Natural killer cell (primary cell): Measurements from ENCODE around the gene ASAP2. TPM values are rescaled to one million over a fixed set of nuclear protein-coding genes. Genes with fewer than 3 reads are reported as not detected.

Experiments
- ATAC-seq, 3 donors: fragments of 150-1000 bp in 2 of 3; fragments of 200-7000 bp in 1 of 3; cut with Tn5 transposase; 1 replicate in 1 of 3; 2 replicates in 2 of 3; pipeline ENCODE4 v1.10.0; 2021; ENCODE audit warnings: mild to moderate bottlenecking in 2 of 3, moderate library complexity in 2 of 3
- DNase-seq, 2 donors: peaks; one replicate each; pipeline versions ENCODE4 v3.0.0 to v3.0.0-alpha.2; 2013 to 2021; ENCODE audit warnings: mixed read lengths in 1 of 2
- H3K27ac ChIP-seq: one replicate; pipeline ENCODE4 v1.5.1; 2013; ENCODE audit warnings: mild to moderate bottlenecking, low read length
- H3K27me3 ChIP-seq: one replicate; pipeline ENCODE4 v1.6.1; 2013; ENCODE audit warnings: low read length; ENCODE audit not compliant: control insufficient read depth, insufficient read depth
- H3K36me3 ChIP-seq: one replicate; pipeline ENCODE4 v1.6.1; 2013; ENCODE audit warnings: low read length; ENCODE audit not compliant: control insufficient read depth, insufficient read depth
- H3K4me1 ChIP-seq: one replicate; pipeline ENCODE4 v1.6.1; 2013; ENCODE audit warnings: low read length; ENCODE audit not compliant: control insufficient read depth, insufficient read depth
- H3K4me3 ChIP-seq: one replicate; pipeline ENCODE4 v1.5.1; 2013; ENCODE audit warnings: low read length
- H3K9me3 ChIP-seq: one replicate; pipeline ENCODE4 v1.6.1; 2013; ENCODE audit warnings: low read length; ENCODE audit not compliant: control insufficient read depth, insufficient read depth
- H3K27ac Mint-ChIP-seq, 2 donors: one replicate each; pipeline ENCODE4 v1.8.0; 2022; ENCODE audit warnings: mild to moderate bottlenecking in 2 of 2, mixed read lengths in 2 of 2, moderate library complexity in 1 of 2
- H3K27me3 Mint-ChIP-seq, 2 donors: one replicate each; pipeline ENCODE4 v1.8.0; 2022; ENCODE audit warnings: low read depth in 2 of 2, mixed read lengths in 2 of 2
- H3K36me3 Mint-ChIP-seq: one replicate; pipeline ENCODE4 v1.8.0; 2022; ENCODE audit warnings: mixed read lengths
- H3K4me1 Mint-ChIP-seq, 2 donors: one replicate each; pipeline ENCODE4 v1.8.0; 2022; ENCODE audit warnings: mixed read lengths in 2 of 2
- H3K4me3 Mint-ChIP-seq: one replicate; pipeline ENCODE4 v1.8.0; 2022; ENCODE audit warnings: mild to moderate bottlenecking, moderate library complexity, mixed read lengths
- H3K9me3 Mint-ChIP-seq, 2 donors: one replicate each; pipeline ENCODE4 v1.8.0; 2022; ENCODE audit warnings: mixed read lengths in 2 of 2
- WGBS: methylation state at CpG from one replicate; pipeline ENCODE4 v1.1.7; 2013; ENCODE audit warnings: missing lambda C conversion rate; ENCODE audit not compliant: insufficient coverage; 5-methylcytosine and 5-hydroxymethylcytosine counted together
- intact Hi-C: fragments of 100-400 bp; cut with micrococcal nuclease; formaldehyde crosslinking; loops from one replicate; pipeline ENCODE4 v1.14.2; 2022
- total RNA-seq, 4 donors: library from RNA; stranded (reverse); fragments of 120-200 nt in 1 of 4; gene quantifications; one replicate each; pipeline versions ENCODE4 v1.2.3 to v1.2.4, GENCODE V29; 2013 to 2022
- TF ChIP-seq, protein P1 (sequence below): fragments of 200-600 bp; IDR thresholded peaks from one replicate; pipeline ENCODE4 v1.8.0; 2022; ENCODE audit warnings: antibody characterized with exemption

The ASAP2 gene
- total RNA-seq, 3 donors from 2014 or later (not counting 1 experiment from before 2014, with no cell fraction given), result 0.20 to 1.8 (median 0.60) TPM

DNA sequence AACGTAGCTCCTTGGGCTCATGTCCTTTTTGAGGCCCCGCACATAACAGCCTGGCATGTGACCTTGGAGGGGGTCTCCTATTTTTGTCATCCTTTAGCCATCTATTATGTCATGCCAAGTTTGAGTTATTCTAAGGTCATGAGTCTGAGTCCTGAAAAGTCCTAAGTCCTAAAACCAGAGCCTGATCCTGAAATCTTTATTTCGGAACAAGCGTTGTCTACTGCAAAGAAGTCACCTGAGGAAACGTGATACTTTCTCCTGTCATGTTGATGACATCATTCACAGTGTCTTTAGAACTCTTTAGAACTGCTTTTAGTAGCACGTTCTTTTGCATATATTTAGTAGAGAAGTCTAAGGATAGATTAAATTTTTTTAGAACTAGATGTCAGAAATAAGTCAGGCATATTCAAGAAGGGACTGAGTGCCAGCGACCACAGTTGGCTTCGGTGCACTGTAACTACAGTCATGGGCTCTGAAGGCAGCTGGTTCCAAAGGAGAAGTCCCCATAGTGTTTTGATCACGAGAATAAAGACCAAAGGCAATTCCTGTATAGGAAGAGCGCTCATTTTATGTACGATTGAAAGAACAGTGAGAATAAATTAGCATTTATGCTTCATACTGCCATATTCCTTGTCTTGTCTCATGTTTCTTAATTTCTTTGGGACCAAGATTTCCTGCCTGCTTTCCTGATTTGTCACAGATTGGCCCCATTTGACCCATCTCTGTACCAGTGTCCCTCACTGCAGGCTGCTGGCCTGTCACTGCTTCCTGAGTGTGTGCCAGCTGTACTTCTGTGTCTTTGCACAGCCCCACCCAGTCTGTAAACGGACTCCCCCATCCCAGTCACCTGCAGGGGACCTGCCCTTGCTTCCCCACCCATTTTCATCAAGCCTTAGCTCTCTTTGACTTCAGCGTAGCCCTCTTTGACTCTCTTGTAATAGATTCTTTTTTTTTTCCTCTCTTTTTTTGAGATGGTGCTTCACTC is 75.8 kb downstream of the ASAP2 start:
- H3K27ac Mint-ChIP-seq, result no peak overlapping the region
- 88% methylated on average over 13 of the region's 13 CpGs for WGBS

DNA sequence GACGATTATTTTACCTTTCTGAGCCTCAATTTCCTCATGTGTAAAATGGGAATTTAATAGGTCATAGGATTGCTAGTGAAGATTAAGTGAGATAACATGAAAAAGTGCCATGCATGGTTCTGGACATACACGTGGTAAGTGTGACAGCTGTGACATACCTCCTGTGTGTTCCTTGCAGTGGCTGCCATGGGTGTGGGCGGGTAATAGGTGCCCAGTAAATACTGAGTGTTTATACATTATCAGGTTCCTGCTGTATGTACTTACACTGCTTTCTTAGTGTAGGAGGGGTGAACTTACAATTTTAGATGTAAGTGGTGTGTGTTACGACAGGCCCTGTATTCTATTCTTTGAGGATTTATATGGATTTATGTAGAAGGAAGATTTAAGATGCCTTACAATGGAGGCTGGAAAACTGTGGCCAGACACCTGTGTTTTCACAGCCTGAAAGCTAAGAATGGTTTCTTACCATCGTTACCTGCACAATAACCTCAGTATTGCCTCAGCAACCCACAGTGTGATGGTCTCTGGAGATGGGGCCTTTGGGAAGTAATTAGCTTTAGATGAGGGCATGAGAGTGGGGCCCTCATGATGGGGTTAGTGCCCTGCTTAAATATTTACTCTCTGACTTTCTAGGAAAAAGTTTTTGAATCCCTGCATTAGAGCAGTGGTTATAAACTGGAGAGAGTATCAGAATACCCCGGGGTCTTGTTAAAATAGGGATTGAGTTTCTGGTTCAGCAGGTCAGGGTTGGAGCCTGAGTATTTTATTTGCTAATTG is 78.1 kb downstream of the ASAP2 start:
- Mint-ChIP-seq H3K4me1 (no peaks in the 10 kb centered on the region), H3K27ac (no peak overlapping the region), H3K9me3 (no peaks in the 10 kb centered on the region), H3K4me3 (no peak overlapping the region), H3K27me3 (peaks cover 7 to 15% of the 10 kb centered on the region in 2 donors), H3K36me3 (no peaks in the 10 kb centered on the region)
- no peaks in the 10 kb centered on the region for H3K9me3 ChIP-seq
- no peak for DNase-seq
- TF ChIP-seq, protein P1, sequence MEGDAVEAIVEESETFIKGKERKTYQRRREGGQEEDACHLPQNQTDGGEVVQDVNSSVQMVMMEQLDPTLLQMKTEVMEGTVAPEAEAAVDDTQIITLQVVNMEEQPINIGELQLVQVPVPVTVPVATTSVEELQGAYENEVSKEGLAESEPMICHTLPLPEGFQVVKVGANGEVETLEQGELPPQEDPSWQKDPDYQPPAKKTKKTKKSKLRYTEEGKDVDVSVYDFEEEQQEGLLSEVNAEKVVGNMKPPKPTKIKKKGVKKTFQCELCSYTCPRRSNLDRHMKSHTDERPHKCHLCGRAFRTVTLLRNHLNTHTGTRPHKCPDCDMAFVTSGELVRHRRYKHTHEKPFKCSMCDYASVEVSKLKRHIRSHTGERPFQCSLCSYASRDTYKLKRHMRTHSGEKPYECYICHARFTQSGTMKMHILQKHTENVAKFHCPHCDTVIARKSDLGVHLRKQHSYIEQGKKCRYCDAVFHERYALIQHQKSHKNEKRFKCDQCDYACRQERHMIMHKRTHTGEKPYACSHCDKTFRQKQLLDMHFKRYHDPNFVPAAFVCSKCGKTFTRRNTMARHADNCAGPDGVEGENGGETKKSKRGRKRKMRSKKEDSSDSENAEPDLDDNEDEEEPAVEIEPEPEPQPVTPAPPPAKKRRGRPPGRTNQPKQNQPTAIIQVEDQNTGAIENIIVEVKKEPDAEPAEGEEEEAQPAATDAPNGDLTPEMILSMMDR, result no peak
- no peaks in the 10 kb centered on the region for H3K27me3 ChIP-seq
- no peak overlapping the region for H3K27ac ChIP-seq
- intact Hi-C loops, result no loop called here
- H3K36me3 ChIP-seq, result no peaks in the 10 kb centered on the region
- H3K4me1 ChIP-seq, result no peaks in the 10 kb centered on the region
- H3K4me3 ChIP-seq, result no peak overlapping the region
- 85% methylated on average over 5 of the region's 6 CpGs for WGBS
- no peak for ATAC-seq

More for the DNA sequence above, 75.8 kb downstream of the ASAP2 start:
- Histone ChIP-seq H3K27me3 (no peaks in the 10 kb centered on the region), H3K9me3 (no peaks in the 10 kb centered on the region), H3K4me3 (no peak overlapping the region), H3K4me1 (no peaks in the 10 kb centered on the region), H3K36me3 (no peaks in the 10 kb centered on the region), H3K27ac (no peak overlapping the region)
- no peaks in the 10 kb centered on the region for H3K9me3 Mint-ChIP-seq
- no peak overlapping the region for H3K4me3 Mint-ChIP-seq
- TF ChIP-seq, protein P1, result no peak
- H3K4me1 Mint-ChIP-seq, result no peaks in the 10 kb centered on the region
- DNase-seq (no peak), ATAC-seq (no peak)
- no peaks in the 10 kb centered on the region for H3K36me3 Mint-ChIP-seq
- intact Hi-C loops, result no loop called here
- H3K27me3 Mint-ChIP-seq, result peaks cover 0 to 3% of the 10 kb centered on the region in 2 donors

DNA sequence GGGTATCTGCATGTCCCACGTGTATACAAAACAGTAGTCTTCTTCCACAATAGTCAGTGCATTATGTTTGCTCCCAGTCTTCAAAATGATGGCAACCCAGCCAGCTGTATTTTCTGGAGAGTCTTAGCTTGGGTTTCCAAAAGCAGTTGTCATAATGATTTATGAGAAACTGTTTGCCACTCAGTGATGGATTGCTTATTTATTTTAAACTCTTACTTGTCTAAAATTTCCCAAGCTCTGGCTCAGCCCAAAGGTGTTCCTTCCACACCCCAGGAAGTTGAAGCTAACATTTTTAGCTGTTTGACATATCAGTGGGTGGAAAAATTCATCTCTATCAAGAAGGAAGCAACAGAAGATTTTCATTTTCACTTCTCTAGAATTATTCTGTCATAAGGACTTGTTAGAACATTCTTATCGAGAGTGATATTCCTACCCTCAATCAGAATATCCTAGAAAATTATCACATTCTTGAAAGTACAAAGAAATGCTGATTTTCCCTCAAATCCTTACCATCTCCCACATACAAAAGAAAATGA is 78.8 kb downstream of the ASAP2 start:
- WGBS, result 85% methylated on average over 1 of the region's 2 CpGs
- no peaks in the 10 kb centered on the region for H3K4me1 ChIP-seq
- Mint-ChIP-seq H3K4me3 (no peak overlapping the region), H3K4me1 (no peaks in the 10 kb centered on the region), H3K27me3 (peaks cover 7 to 15% of the 10 kb centered on the region in 2 donors), H3K36me3 (no peaks in the 10 kb centered on the region), H3K9me3 (no peaks in the 10 kb centered on the region), H3K27ac (no peak overlapping the region)
- intact Hi-C loops, result no loop called here
- H3K27ac ChIP-seq, result no peak overlapping the region
- H3K4me3 ChIP-seq, result no peak overlapping the region
- H3K36me3 ChIP-seq, result no peaks in the 10 kb centered on the region
- TF ChIP-seq, protein P1, result no peak
- no peaks in the 10 kb centered on the region for H3K9me3 ChIP-seq
- no peak for ATAC-seq
- DNase-seq, result no peak
- no peaks in the 10 kb centered on the region for H3K27me3 ChIP-seq
